Hematopoietic multipotent progenitor cell (in vitro differentiated cells): ENCODE measurements around the gene LDLRAD3. TPM values are rescaled to one million over a fixed set of nuclear protein-coding genes. Genes with fewer than 3 reads are reported as not detected.

Experiments used
- DNase-seq, 3 donors: peaks; one replicate each; pipeline ENCODE4 v3.0.0-alpha.2; 2011 to 2015; ENCODE audit warnings: low read depth in 2 of 3, low spot score in 2 of 3
- total RNA-seq: library from RNA; depleted of rRNA; stranded (reverse); fragments of >200 nt; gene quantifications from one replicate; pipeline ENCODE4 v1.2.3, GENCODE V29; 2012

LDLRAD3 gene
- total RNA-seq, 1 donor, result 2.2 TPM

DNA sequence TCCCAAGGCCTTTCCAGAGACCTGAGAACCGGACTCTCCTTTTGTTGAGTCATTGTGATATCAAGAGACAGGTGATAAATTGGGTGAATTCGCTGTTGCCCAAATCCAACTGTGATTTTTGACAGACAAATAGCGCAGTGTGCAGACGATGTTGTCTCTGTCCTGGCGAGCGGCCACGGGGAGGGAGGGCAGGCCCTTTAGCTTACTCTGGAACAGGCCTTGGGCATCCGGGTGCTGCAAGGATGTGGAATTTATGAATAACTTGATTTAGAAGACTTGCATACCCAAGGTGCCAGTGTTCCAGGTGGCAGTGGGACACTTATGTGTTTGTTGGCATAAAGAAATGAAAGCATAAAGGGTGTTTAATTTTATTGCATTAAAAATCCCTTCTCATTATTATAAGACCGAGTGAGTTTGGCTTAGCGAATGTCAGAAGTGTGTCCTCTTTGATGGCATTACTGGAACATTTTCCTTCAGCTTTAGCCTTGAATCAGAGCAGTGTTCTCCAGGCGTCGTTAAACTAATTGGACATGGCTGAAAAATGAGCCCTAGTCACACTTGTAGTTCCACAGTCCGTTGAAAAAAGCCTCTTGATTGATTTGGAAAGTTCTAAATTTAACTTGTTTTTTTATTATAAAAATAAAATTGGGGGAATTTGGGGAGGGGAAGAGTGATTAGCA lies 9.4 kb downstream of the LDLRAD3 start:
- DNase-seq, result no peak

DNA sequence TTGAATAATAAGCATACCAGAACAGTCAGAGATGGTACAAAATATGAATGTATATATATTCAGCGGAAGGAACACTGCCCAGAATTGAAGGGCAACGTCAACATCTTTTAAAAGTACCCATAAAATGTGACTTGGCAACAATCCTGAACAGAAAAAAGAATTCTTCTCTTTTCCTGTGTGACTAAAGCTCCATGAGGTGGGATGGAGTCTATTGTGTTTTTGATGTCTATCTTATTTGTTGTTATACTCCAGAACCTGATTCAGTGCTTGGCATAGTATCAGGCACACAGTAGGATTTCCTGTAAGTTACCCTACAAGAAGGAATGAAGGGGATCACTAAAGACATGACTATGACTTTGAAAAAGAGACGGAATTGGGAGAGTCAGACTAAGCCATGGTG lies 10.3 kb downstream of the LDLRAD3 start:
- no peak for DNase-seq

DNA sequence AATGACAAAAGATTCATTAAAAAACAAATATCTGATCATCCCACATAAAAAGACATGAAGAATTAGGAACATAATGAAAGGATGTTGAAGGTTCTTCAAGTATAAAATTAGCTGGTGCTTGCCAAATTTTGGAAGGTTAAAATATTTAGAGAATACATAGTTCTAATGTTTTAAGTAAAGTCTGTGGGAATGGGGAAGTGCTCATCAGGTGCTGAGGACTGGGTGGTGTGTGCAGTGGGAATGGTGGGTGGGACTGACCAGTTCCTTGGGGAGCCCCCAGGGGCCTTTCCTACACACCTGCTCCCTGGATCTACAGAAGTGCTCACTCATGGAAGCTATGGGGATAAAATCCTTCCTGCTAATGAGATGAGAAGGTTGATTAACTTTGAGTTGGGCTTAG lies 11.8 kb downstream of the LDLRAD3 start:
- DNase-seq, result no peak

DNA sequence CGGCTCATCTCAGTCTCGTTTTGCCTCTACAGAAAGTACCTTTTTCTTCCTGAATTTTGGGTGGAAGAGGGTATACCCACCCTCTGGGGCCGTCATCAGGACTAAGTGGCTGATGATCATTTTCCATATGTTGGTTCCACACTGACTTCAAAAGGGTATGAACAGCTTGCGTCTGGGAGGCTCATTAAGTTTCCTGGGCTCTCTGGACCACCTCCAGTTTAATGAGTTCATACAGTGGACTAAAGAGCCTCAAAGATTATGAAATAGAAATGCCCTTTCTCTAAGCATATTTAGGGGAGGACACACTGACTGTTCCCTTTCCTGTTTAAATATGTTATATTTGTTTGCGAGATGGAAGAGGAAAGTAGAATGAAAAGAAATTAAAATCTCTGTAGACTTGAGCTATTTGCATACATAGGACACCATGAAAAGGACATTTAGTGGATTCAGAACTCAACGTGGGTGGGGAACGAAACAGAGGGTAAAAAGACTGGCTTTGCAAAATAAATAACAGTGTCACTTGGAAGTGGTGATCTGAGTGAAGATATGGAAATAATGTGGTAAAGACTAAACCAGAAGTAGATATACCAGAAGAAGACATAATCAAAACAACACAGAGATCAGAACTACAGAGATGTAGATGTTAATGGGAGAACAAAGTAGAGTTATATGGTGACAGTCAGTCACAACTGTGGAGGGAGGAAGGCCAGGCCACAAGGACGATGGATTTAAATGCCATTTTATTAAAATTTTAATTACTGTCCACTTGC lies 18.7 kb downstream of the LDLRAD3 start:
- no peak for DNase-seq

DNA sequence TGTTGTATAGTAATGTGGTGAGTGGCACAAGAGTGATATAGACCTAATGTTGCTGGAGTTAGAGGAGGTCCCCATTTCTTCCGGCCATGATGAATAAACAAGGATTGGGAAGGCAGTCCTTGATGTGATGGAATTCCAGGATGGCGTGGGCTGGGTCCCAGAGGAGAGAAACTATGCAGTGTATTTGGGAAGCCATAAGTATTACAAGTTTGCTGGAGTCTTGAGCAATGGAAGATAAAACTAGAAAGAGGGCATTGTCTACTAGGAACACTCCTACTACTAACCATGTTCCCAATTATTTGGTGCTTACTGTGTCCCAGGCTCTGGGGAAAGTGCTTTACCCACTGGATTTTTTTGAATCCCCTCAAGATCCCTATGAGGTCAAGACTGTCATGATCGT lies 20.0 kb downstream of the LDLRAD3 start:
- DNase-seq, result no peak

DNA sequence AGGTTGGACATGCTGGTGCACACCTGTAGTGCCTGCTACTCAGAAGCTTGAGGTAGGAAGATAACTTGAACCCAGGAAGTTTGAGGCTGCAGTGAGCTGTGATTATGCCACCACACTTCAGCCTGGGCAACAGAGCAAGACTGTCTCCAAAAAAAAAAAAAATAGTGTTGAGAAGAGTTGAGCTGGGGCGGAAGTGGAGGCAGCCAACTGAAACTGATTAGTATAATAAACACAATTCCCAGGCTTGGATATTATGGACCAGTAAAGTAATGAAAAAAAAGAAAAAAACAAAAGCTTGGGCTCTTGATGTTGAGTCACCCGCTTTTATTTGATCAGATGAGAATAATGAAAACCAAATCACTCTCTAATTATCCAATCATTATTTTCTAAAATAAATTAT lies 21.0 kb downstream of the LDLRAD3 start:
- DNase-seq, result no peak

DNA sequence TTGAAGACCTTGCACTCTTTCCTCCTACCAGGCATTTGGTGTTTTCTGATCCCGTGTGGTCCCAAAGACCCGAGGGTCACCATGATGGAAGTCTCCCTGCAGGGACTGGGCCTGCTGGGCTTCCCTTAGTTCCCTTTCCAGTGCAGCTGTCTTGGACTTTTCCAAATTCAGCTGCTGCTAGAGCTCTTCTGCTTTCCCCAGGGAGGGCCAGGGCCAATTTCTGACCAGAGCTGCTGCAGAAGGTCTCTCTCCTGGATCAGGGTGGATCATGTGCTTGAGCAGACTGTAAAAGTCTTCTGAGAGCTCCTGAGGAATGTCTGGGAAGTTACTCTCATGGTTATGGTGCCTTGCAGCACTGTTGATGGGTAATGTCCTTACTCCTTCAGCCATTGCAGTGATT lies 23.2 kb downstream of the LDLRAD3 start:
- DNase-seq, result no peak

DNA sequence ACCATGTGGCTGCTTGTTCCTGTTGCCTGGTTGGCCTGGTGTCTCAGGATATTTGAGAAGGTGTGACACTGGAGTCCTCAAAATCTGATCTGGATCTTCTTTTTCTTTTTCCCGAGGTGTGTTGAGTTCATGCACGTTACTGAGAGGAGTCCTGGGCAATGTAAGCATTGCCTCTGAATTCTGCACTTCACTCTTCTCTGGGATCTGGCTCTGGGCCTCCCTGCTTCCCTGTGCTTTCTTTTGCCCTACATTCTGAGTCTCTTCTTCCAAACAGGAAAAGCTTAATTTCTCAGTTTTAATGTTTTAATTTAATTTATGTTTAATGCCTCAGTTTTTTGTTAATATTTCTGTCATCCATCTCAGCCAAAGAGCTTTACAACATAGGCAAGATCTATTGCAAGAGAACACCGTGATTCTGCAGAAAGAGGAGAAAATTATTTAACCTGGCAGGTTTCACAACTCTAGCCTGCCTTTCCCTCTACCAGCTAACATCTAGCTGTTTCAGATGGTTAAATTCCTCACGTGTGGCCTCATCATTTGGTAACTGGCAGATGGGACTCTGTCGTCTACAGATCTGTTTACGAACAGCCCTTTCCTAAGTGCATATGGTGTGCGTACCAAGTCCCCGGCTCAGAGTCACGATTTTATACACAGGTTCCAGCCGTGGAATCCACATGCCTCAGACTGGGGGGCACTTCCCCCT lies 24.7 kb downstream of the LDLRAD3 start:
- DNase-seq, result no peak

DNA sequence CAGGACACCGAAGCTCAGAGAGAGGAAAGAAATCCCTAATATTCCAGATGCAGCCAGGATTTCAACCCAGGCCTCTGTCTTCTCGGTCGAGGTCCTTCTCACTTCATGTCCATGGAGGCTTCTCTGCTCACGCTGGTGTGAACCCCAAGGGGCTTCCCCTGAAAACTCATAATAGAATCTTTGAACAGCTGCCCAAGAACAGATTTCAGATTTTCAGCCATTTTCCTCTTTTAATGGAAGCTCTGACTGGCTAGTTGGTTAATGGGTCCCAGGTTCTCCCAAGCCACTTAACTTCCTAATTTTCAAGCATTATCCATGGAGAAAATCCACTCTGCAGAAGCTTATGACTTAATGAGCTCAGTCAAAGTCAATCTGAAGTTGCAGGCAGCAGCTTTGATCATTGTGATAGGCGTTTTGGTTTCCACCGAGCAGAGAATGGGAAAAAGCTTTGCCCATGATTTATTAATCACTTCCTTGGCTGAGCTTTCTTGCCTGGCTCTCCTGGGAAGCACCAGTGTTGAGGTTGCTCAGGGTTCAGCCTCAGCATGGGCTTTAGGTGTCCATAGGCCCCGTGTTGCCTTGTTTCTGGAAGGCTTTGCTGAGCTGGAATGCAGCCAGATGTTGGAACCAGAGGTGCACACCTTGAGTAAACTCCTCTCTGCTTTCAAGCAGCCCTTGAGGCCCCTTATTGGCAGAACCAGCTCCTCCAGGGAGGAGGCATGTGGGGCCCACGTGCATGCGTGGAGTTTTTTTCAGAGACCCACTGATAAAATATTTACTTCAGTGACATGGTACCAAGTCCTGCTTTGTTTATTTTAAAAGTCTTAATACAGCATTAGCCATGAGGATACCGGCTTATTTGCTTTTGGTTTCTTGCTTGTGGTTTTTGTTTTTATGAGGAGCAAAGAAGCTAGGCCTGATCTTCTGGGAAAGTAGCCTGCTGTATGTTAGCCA lies 25.5 kb downstream of the LDLRAD3 start:
- DNase-seq, result no peak

DNA sequence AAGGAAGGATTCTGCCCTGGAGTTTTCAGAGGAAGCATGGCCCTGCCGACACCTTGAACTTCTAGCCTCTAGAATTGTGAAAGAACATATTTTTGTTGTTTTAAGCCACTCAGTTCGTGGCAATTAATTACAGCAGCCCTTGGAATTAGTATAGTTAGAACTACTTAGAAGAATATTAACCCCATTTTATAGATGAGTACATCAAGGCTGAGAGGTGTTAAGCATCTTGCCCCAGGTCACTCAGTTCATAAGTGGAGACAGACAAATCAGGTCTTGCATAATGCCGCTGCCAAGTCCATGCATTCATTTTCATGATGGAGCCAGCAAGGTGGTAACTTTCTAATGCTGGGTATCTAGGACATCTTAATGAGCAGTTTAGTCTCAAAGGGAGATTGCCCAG lies 26.6 kb downstream of the LDLRAD3 start:
- no peak for DNase-seq

DNA sequence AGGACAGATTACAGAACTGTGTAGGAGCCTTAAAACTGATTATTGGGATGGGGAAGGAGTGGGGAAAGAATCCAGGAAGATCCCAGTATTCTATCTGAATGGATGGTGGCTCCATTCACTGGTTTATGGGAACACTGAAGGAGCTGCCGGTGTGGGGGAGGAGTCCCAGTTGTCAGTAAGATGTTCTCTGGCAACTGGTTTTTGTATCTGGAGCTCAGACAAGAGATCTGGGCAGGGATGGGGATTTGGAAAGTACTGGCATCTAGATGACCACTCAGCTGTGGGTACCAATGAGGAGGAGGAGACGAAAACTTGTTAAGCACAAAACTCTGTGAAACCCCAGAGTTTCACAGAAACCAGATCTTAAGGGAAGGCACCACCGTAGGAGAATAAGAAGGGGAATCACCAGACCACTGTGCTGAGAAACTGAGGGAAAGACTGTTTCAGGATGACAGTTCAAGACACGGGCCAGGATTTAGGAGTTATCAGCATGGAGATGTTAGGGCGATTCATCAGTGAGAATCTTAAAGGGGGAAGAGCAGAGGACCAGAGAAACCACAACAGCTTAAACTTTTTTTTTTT lies 28.1 kb downstream of the LDLRAD3 start:
- no peak for DNase-seq

DNA sequence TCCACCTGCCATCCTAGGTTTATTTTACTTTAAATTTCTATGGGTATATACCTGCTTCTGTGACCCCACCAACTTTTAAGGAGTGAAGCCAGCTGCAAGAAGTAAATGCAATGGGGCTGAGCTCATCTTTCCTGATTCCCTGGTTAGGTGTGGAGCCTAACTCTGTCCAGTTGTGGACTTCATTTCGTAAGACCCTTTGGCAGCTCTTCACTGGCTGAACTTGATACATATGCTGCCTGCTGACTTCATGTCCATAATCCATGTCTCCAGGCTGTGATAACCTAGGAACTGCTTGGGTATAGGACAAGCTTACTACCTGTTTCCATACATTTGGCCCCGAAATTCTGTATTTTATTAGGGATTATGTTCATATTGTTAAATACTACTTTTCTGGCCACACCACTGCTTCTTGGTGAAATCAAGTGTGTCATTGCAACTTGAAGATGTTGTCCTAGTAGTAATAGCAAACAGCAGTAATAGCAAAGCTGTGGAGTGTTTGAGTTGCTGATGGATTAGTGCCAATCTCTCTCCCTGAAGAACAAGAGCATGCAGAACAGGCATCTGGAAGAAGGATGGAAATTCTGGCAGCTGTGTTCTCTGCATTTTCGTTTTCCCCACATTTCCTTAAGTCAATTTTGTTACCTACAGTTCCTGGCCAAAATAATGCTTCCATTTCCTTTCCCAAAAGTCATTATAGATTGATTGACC lies 31.2 kb downstream of the LDLRAD3 start:
- DNase-seq, result no peak

DNA sequence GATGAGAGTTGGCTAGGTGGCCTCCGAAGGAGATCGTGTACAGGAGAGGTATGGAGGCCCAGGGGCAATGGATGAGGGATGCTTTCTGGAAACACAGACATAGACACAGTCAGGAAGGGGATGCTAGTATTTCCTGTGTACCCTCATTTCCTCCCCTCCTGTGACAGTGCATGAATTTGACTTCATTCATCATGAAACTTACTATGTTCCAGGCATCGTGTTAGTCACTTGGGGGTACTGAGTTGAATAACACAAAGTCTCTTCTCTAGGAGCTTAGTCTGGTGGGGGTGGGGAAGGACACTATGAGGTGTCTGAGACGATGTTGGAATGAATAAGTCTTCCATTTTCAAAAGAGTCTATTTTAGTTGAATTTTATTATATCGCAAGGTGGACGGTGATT lies 32.6 kb downstream of the LDLRAD3 start:
- no peak for DNase-seq

DNA sequence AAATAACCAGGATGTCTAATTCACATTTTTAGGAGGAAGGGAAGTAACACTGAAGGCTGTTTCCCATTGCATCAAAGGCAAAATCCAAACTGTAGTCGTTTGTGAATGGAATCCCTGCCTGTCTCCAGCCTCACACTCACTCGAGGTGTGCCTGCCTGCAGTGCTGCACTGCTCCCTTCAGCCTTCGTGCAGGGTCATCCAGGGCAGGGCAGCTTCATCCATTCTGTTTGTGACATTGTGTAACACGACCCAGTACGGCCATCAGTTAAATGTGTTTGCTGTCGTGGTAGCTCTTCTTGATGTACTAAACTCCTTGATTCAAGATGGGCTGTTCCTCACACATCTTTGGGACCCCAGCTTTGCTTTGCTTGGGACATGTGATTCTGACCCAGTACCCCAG lies 34.3 kb downstream of the LDLRAD3 start:
- no peak for DNase-seq

DNA sequence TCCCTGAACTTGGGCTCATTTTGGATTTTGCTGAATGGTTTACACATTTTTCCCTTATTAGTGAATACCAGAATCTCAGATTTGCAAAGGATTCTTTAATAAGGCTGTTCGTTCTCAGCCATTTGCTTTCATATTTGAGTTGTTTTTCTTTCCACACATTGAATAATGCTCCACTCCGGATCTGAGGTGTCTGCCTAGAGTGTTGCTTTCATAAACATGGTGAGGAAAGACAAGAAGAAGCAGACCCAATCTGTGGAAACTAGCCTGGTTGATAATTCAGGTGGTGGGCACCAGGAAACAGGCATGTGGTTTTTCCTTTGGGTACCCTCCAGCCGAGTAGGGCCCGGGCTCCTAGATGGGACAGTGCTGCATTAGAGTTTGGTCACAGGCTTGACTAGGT lies 35.0 kb downstream of the LDLRAD3 start:
- DNase-seq, result no peak

DNA sequence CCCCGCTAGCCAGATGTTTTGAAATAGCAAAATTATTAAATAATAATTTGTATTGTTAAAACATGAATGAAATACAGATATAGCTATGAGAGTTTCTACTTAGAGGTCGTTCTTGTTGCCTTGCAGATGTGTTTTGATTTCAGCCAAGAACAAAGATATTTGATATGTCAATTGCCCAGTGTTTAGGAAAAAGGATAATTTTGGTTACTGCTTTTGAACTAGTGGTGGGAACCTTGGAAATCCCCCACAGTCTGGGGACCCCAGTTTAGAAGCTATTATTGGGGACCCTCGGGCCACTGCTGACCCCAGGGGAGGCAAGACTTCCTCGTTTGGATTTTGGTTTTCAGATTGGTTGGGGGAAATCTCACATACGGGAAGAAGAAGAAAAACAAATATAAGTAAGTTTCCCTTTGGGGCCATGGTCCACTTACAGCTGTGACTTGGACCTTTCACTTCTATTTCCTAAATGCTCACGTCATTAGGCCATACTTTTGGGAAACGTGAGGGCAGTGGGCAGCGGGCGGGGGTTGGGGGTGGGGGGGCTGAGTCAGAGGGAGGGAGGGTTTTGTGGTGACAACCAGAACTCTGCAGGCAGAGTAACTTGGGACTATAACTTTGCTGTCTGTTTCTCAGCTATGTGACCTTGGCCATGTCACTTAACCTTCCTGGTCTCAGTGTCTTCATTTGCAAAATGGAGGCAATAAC lies 37.0 kb downstream of the LDLRAD3 start:
- no peak for DNase-seq

DNA sequence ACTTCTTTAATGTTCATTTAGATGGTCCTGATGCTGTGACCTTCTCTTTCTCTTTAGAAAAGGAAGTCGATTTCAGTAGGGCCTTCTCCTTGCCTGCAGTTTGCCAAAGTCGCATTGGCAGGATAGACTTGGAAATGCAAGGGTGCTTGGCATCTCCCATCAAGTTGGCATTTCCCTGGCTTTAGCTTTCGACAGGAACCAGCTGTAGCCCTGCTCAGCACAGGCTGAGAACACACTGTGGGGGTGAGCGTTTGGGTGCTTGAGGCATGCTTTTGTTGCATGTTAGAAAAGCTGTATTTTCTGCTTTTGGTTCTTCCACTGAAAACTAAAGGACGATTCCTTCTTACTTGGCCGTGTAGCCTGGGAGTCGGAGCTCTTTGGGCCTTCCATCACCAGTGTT lies 37.7 kb downstream of the LDLRAD3 start:
- no peak for DNase-seq

DNA sequence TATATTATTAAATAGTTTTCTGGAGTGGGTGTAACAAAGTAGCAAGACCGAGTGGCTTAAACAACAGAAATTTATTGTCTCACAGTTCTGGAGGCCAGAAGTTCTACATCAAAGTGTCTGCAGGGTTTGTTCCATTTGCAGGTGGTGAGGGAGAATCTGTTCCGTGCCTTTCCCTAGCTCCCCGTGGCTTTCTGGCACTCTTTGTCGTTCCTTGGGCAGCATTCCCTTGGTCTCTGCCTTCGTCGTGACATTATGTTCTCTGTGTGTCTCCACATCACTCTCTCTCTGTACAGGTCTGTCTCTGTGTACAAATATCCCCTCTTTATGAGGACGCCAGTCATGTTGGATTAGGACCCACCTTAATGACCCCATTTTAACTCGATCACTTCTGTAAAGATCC lies 38.2 kb downstream of the LDLRAD3 start:
- DNase-seq, result no peak

DNA sequence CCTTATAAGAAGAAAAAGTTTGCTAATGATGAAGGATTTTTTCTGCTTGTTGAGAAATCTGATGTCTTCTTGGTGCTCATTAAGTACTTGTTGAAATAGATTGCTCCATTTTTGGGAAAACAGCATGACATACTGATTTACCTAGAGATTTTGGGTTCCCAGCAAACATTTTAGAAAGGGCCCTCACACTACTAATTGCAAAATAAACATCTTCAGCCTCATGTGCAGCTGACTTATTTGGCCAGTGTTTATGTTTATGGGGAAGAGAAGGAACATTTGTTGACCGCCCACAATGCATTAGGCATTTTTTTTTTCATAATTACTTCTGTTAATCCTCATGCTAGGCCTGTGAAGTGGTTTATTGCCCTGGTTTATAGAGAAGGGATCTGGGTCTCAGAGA lies 40.1 kb downstream of the LDLRAD3 start:
- no peak for DNase-seq
